ENCODE results near the gene AKAP6.
A peak's percentile ranks its signal among the peaks of the same experiment; 100 is the strongest.

The AKAP6 gene

DNA sequence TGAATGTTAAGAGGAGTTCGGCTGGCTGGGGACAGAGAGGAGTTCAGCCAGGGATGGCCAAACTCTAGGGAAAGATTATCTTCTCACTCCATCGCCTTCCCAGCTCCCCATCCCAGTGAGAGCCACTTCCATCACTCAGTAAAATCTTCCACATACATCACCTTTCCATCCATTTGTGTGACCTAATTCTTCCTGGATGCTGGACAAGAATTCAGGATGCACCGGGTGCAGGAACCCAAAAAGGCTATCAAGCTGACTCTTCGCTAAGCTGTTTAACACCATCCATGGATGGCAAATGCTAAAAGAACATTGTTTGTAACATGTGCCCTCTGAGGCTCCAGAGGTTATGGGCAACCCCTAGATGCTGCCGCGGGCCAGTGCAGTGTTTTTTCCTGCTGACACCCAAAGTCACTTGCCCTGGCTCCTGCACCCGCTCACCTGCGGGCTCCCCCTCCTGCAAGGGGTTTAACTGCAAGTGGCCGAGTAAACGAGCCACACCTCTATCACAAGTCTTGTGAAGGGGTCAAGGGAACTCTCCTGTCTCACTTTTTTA lies 393.6 kb downstream of the AKAP6 start:
- DNase-seq: no peak

DNA sequence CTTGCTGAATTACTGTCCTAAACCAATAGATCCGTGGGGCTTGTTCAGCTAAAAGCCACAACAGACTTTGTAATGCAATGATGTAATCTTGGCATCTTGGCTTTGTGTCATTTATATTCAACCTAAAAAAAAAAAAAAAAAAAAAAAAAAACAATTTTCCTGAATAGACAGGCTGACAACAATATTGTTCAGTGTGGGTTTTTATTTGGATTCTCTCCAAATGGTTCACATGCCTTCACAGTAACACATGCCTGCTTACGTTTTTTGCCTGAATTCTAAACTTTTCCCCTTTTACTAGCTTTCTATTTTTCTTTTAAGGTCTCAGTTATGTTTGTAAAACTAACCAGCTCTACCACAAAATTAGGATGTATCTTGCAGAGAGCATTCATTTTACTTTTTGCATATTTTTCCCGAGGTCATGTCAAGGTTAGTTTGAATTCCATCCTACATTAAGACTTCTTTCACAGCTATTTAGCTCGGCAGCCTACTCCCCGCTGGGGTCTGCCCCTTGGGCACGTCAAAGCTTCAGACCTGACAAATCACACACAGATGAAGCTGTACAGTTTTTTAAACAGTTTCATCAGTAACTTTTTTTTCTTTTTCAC lies 395.9 kb downstream of the AKAP6 start:
- no peak for DNase-seq

DNA sequence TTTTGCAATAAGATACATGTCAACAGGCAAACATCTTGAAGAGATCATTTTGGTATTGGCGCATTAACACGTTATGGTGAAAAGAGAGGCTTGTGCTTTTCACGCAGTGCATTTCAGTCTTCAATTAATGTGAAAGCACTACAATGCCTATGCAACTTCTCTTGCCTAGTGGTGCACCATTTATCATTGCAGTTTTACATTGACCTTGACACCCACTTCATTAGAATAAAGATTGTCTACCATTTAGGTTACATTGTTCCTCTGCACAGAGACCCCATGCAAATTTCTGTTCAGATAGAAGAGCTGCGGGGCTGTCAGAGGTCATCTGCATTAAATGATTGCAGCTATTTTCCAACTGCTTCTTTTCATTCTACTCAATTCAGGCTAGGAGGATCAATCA lies 397.4 kb downstream of the AKAP6 start:
- DNase-seq: no peak

- no peak for DNase-seq
These were observed 398.7 kb downstream of the AKAP6 start for GRCh38 chr14:32727832-32728231.

DNA sequence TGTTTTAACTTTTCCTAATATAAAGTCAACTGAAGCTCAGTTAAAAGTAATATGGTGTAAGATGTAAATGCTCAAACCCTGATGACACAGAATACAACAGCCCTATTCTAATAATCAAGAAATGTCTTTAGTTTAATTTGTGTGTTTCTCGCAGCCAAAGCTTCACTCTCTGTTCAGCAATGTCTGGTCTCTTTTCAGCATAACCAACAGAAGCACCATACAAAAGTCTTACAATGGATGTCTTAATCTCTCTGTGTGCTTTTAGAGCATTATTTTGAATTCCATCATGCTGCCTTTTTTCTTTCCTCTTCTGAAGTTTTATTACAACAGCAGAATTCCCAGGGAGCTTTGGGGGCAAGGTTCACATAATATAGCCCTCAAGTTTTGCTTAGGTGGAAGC lies 399.4 kb downstream of the AKAP6 start:
- no peak for DNase-seq

- peak; percentile 21 for DNase-seq
These were observed 399.9 kb downstream of the AKAP6 start for GRCh38 chr14:32728976-32729375.

- no peak for DNase-seq
These were observed 402.2 kb downstream of the AKAP6 start for GRCh38 chr14:32731249-32731648.

- no peak for DNase-seq
These were observed 403.9 kb downstream of the AKAP6 start for GRCh38 chr14:32733015-32733414.

DNA sequence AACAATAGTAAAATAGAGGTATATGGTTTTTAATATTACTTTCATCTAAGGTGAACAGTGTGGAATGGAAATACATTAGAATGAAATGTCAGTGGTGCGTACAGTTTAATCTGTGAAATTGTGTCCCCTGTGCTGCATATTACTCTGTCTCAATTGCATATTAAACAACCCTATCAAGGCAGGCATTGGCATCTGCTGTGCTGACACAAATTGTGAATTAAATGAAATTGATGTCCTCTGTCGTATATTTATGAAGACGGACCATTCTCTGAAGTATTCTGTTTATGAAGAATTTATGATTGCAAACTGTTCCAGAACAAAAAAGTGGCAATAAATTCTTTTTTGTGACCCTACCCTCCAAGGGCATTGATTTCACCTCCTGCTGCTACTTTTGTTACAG lies 405.2 kb downstream of the AKAP6 start:
- no peak for DNase-seq

- DNase-seq: no peak
These were observed 408.5 kb downstream of the AKAP6 start for GRCh38 chr14:32737621-32738020.

DNA sequence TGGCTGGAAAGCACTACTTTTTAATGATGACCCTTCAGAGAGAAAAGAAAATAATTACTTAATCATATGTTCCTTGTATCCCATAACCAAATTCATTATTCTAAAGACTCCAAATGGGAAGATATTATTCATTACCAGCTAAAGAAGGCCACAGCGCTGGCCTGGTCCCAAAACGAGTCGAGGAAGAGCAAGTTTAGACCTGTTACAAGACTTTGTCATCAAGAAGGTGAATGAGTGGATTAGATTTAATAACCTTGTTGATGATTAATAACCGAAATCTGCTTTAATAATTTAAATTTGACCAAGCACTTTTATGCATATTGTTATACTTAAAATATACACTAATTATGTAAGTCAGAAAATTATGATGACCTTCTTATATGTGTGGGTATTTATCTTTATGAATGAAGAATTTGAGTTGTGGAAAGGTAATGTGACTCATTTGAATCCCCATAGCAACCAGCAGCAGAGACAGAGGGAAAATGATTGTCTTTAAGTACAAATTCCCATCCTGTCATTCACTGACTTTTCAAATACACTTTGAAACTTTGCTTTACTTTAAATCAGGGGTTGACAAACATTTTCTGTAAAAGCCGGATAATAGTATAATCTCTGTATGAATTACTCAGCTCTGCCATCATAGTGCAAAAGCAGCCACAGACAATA lies 409.2 kb downstream of the AKAP6 start:
- no peak for DNase-seq

GRCh38 chr14:32744811-32745445 lies 415.8 kb downstream of the AKAP6 start:
- peak; percentile 64 for DNase-seq

DNA sequence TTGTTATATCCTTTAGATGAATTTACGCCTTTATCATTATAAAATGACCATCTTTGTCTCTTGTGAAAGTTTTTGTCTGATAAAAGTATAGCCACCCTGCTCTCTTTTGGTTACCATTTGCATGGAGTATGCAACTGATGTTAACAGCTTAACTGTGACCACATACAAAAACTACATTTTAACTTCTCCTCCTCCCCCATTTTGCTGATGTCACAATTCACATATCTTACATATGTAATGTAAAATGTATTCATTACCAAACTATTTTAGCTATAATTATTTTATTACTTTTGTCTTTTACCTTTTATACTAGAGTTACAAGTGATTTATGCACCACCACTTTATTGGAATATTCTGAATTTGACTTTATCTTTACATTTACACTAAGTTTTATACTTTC lies 425.1 kb downstream of the AKAP6 start:
- DNase-seq: no peak

DNA sequence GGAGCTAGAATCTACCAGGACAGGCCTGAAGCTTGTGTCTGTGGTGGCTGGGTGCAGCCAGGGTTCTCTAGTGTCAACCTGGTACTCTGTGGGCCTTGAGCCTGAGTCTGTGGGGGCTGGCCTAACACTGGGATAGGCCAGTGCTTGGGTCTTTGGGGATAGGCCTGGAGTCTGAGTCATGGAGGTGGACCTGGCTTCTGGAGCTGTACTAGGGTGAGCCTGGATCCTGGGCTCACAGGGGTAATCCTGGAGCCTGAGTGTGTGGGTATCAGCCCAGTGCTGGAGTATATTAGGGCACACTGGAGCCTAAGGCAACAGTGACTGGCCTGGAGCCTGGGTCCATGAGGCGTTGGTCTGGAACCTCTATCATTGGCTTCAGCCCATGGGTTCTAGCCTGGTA lies 427.1 kb downstream of the AKAP6 start:
- no peak for DNase-seq

GRCh38 chr14:32756775-32757174 lies 427.7 kb downstream of the AKAP6 start:
- DNase-seq: no peak

DNA sequence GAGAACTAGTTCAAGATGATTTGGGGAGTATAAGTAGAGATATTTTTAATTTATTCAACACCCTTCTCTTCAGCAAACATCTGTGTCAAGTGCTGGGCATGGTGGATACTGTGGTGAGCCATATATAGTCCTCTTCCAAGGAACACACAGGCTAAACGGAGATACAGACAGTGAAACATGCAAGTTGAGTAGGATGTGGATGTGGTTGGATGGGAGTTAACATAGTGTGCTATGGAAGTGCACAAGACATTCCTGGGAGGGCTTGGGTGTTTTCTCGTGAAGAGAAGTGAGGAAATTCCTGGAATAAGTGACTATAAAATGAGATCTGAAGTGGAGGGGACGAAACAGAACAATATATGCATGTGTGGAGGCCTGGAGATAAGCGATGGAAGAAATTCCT lies 428.5 kb downstream of the AKAP6 start:
- DNase-seq: no peak

DNA sequence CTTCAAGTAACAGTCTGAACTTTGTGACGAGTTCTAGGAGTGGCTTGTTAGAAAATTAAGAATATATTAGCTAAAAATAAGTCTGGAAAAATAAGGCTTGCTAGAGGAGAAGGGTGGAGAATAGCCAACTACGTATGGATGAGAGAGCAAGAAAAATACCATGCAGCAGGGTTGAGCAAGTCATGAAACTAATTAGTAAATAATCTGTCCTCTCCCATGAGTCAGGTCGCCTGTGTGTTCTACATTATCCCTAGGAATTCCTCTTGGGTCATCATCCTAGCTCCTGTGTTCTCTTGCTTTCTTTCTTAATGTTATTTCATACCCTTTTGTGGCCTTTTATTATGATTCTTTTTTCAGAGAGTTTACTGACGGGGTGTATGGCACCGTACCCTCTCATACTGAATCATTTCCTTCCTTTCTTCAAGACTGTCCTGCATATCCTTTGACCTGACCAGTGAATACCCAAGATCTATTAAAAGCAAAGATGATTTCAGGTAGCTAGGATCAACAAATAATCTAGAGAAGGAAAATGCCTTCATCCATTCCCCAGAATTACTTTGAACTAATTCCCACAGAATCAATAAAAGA lies 432.4 kb downstream of the AKAP6 start:
- no peak for DNase-seq

GRCh38 chr14:32762886-32763285 lies 433.8 kb downstream of the AKAP6 start:
- no peak for DNase-seq

DNA sequence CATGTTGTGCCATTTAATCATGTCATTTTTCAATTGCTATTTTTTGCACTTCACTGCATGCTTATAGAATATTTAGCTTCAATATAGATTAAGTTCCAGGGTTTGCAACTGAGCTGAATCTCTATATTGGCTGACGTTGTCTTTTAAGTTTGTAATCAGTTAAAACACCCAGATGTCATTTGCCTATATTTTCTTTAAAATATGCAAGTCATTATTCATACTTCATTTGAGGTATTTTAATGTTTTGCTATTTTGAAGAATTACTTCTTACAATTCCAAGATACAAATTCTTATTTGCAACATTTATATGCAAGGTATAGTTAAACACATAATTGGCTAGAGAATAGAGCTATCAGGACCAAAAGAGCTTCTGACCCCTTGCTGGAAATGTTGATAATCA lies 434.6 kb downstream of the AKAP6 start:
- DNase-seq: no peak

DNA sequence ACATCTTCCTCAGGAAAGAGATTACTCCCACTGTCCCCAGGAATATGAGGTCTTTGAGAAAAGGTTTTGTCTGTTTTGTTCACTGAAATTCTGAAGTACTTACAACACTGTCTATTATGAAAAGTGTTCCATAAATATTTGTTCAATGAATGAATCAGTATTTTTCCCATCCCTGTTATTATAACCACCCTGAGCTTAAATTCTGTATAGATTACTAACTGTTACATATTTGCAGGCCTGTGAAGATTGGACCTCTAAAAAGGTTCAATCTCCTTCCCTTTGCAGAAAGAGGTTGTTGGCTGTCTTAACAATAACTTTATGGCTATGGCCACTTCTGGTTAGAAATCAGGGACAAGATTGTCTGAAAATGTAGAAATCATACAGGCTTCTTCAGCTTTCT lies 435.0 kb downstream of the AKAP6 start:
- no peak for DNase-seq

DNA sequence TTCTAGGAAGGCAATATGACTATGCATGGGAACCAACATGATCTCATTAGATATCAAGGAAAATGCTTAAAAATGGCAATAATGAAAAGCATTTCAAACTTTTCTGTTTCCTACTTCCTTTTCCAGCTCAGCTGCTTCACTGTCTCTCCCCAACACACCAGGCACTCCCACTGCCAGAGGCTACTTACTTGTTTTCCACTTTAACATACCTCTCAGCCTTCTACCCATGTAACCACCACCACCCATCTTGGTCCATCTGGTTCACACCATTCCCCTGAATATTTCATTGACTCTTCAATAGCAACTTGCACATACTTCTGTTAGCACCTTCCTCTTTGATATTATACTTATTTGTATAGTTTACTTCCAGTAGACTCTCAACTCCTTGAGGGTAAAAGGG lies 441.3 kb downstream of the AKAP6 start:
- no peak for DNase-seq

- DNase-seq: no peak
These were observed 445.1 kb downstream of the AKAP6 start for GRCh38 chr14:32774214-32774613.

DNA sequence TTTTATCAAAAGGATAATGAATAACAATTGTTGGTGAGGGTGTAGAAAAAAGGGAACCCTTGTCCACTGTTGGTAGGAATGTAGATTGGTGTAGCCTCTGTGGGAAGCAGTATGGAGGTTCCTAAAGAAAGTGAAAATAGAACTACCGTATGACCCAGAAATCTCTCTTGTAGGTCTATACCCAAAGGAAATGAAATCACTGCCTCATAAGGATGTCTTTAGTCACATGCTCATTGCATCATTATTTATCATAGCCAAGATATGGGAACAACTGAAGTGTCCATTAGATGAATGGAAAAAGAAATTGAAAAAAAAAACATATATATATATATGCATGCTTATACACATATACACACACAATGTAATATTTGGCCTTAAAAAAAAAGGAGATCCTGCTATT lies 450.7 kb downstream of the AKAP6 start:
- DNase-seq: no peak

DNA sequence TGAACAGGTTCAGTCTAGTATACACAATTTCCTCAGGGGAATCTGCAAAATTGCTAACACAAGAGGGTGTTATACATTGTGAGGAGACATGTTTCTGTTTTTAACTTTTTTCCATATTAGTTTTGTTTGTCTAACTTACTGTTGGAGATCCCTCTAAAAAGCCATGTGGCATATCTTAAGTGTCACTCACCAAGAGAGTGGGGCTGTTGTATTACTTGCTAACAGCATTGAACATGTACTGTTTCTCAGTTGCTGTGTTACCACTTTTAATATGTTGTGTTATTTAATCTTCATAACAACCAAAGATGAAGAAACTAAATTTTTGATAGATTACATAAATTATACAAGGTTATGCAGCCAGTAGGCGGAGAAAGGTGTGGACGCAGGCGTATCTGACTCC lies 455.3 kb downstream of the AKAP6 start:
- no peak for DNase-seq
